IPS-18c (cell line): Measurements from ENCODE around the gene IL11.
"Not testable (repeated sequence)": the region's sequence is repeated elsewhere in the genome, so short reads cannot be mapped to it uniquely, and the experiment has no call there.

ENCODE experiments used
- H3K4me3 ChIP-seq: 2 replicates; pipeline ENCODE4 v1.7.0; 2013; ENCODE audit warnings: low read depth, mild to moderate bottlenecking, low read length, moderate library complexity; ENCODE audit not compliant: insufficient read depth
- H3K9me3 ChIP-seq: one replicate; pipeline ENCODE4 v1.6.1; 2013; ENCODE audit warnings: mild to moderate bottlenecking, low read length, moderate library complexity; ENCODE audit not compliant: control insufficient read depth, insufficient read depth

Gene IL11

DNA sequence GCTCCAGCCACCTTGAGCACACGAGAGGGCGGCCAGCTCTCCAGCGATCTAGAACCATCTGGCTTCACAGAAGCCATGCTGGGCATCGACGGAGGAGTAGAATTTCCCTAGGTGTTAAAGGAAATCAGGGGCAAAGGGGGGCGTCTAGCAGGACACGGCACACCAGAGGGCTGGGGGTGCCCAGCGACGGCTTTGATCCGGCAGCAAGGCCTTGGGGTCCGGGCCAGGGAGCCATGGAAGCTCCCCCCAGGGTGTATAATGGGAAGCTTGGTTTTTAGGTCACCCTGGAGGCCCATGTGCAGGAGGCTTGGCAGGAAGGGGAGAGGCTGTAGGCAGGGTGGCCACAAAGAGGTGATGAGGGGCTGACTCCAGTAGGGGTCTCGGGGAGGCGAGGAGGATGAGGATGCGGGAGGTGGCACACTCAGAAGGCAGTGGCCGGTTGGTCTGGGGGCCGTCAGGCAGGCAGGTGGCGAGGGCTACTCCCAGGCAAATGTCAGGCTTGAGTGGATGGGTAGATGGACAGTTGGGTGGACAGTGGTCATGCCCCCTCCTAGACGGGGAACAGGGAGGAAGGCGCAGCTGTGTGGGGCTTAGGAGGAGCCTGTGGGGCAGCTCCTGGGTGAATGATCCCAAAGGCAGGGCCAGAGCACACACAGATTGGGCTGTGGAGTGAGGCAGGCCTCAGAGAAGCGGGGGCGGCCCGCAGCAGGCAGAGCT, 25.0 kb downstream of the IL11 start:
- Histone ChIP-seq H3K4me3 (no peak overlapping the region), H3K9me3 (no peaks in the 10 kb centered on the region)

DNA sequence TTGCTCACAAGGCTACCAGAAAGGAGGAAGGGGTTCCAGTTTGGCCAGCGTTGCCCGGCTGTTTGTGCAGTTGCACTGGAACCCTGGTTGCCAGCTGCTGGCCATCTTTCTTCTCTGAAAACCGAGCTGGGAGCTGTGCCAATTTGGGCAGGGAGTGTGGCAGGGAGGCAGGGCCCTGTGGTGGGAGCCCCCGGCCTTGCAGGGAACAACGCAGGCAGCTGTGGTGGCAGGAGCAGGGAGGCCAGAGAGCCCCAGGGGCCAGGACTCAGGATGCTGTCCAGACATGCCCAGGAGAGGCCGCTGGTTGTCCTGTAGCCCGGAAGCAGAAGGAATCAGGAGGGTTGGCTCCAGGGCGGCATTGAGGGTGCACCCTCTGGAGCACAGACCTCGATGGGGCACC, 25.8 kb downstream of the IL11 start:
- no peak overlapping the region for H3K4me3 ChIP-seq
- no peaks in the 10 kb centered on the region for H3K9me3 ChIP-seq

GRCh38 chr19:55341595-55342531, 28.4 kb downstream of the IL11 start:
- no peaks in the 10 kb centered on the region for H3K9me3 ChIP-seq
- H3K4me3 ChIP-seq, result peak overlapping the region; percentile 43

DNA sequence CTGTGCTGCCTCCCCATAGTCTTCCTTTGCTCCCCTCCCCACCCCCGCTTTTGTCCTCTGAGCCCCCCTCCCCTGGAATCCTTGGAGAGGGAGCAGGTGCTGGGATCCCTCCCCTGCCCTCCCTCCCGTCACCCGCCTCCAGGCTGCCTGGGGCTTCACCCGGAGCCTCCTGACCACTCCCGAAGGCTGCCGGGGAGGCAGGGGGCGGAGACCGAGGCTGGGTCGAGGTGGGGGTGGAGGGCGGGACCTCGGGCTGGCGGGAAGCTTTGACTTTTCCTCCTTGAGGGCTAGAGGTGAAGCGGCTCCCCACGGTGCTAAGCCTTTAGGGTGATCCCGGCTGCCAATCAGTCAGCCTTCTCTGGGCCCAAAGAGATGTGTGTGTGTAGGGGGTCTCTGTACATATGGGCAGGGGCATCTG, 29.1 kb downstream of the IL11 start:
- H3K4me3 ChIP-seq, result peak overlapping the region; percentile 81
- H3K9me3 ChIP-seq, result no peaks in the 10 kb centered on the region

DNA sequence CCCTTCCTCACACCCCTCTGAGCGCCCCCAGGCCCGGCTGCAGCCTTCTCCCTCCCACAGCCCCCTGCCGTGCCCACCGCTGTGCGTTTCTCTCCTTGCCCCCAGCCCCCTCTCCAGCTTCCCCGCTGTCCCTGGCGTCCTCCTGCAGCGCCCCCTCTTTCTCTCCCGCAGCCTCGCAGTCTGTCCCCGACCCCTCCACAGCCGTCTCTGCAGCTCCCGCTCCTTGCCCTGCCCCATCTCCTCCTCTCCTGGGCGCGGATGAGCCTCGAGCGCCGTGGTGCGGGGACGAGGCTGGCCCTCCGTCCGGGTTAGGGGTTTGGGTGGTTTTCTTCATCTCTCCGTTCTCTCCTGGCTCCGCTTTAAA, 29.5 kb downstream of the IL11 start:
- H3K9me3 ChIP-seq, result no peaks in the 10 kb centered on the region
- H3K4me3 ChIP-seq, result peak overlapping the region; percentile 81

DNA sequence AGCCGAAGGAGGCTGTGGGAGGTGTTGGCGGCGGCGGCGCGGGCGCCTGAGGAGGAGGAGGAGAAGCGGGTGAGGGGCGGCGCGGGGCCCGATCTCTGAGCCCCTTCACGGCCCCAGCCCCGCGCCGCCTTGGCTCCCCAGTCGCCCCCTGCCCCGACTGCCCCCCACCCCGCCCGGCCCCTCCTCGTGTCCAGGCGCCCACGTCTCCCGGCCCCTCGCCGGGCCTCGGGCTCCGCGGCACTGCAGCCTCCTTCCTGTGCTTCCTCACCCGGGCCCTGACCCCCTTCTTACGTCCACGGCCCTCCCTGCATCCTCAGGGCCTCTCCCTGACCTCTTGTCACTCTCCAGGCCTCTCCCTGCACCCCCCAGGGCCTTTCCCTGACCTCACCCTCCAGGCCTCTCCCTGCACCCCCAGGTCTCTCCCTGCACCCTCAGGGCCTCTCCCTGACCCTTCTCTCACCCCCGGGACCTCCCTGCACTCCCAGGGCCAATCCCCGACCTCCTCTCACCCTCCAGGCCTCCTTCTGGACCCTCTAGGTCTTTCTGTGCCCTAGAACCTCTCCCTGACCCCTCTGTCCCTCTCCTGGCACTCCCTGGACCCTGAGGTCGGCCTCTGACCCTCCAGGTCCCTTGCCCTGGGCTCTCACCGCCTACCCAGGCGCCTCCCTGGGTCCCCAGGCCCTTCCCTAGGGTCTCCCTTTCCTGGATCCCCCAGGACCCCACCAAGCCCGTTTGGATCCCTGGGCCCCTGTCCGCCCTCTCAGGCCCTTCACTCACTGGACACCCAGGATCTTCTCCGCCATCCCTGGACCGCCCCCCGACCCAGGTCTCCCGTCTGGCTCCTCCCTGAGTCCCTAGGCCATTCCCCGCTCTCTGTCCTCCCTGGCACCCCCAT, 30.1 kb downstream of the IL11 start:
- peak overlapping the region; percentile 81 for H3K4me3 ChIP-seq
- no peaks in the 10 kb centered on the region for H3K9me3 ChIP-seq

DNA sequence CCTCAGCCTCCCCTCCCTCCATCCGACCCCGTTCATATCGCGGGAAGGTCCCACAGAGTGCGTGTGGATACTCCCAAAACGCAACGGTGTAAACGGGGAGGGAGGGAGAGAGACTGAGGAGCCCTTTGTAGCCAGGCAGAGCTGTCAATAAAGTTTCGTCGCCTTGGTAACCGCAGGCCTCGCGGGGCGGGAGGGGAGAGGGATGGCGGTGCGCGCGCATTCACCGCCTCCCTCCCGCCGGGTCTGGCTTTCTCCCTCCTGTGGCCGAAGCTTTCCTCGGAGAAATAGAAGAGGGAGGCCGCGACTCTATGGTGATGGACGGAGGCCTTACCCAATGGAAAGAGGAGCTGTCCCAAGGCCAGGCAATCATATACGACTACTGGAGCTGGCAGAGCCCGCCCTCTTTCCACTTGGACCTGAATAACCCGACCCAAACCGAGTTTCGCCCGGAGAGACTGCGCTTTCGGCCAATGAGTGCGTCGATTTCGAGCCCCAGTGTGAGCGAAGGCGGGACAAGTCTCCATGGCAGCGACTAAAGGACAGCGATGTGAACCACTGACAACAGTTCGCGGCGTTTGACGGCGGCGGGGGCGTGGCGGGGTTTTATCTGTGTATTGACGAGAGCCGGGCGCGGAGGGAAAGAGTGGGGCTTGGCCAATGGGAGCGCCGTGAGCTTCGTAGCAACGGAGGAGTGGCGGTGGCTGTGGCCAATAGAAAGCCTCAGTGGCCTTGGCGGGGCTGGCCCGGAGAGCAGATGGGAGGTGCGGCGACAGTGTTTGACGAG, 31.0 kb downstream of the IL11 start, which contains the start of gene KMT5C:
Gene KMT5C, plus strand, starts transcription at position 772 of the 784 bp plus-strand sequence. CDS start 2,061 bp downstream, outside the sequence.
- Histone ChIP-seq H3K9me3 (no peaks in the 10 kb centered on the region), H3K4me3 (peak within 1 kb of the TSS; percentile 81)

DNA sequence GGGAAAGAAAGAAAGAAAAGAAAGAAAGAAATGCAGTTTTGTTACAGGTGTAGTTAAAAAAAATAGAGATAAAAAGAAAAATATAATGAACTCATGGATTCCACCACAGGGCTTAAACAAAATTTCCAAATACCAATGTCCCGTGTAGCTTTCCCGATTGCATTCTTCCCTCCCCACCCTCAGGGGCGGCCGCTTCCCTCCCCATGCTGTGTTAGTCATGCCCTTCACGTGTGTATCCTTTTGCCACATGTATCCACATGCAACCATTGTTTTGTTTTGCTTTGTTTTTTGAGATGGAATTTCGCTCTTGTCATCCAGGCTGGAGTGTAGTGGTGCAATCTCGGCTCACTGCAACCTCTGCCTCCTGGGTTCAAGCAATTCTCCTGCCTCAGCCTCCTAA, 34.2 kb downstream of the IL11 start:
- Histone ChIP-seq H3K9me3 (no peaks in the 10 kb centered on the region), H3K4me3 (no peak overlapping the region)

GRCh38 chr19:55333870-55334269, 36.4 kb downstream of the IL11 start:
- Histone ChIP-seq H3K9me3 (no peaks in the 10 kb centered on the region), H3K4me3 (no peak overlapping the region)

- H3K9me3 ChIP-seq, H3K4me3 ChIP-seq: not testable (repeated sequence)
These were observed 40.5 kb downstream of the IL11 start for GRCh38 chr19:55329791-55330190.

DNA sequence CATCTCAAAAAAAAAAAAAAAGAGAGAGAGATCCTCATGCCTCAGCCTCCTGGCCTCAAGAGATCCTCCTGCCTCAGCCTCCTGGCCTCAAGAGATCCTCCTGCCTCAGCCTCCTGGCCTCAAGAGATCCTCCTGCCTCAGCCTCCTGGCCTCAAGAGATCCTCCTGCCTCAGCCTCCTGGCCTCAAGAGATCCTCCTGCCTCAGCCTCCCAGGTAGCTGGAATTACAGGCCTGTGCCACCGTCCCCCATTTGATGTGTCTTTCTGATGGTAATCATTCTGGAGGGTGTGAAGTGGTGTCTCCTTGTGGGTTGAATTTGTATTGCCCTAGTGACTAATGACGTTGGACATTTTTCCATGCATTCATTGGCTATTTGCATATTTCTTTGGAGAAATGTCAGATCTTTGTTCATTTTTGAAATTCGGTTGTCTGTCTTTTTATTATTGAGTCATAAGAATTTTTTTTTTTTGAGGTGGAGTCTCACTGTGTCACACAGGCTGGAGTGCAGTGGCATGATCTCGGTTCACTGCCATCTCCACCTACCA, 41.4 kb downstream of the IL11 start:
- H3K9me3 ChIP-seq, H3K4me3 ChIP-seq: not testable (repeated sequence)

DNA sequence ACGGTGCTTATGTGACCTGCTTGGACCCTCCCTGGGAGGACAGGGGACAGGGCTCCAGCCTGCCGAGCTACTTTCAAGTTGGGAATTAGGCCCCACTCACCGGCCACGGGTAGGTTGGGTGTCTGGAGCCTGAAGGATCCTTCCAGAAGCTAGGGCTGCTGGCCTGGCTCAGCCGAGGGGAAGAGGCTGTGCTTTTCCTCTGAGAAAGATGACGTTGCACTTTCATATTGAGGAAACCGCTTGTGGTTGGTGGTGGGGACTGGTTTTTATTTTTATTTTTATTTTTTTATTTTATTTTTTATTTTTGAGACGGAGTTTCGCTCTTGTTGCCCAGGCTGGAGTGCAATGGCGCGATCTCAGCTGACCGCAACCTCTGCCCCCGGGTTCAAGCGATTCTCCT, 45.1 kb downstream of the IL11 start, which contains the start of gene TMEM150B:
Gene TMEM150B, minus strand, starts transcription at position 170 of the 400 bp plus-strand sequence. CDS start 4,305 bp downstream, outside the sequence.
- Histone ChIP-seq H3K9me3 (no peaks in the 10 kb centered on the region), H3K4me3 (no peak within 1 kb of the TSS)

DNA sequence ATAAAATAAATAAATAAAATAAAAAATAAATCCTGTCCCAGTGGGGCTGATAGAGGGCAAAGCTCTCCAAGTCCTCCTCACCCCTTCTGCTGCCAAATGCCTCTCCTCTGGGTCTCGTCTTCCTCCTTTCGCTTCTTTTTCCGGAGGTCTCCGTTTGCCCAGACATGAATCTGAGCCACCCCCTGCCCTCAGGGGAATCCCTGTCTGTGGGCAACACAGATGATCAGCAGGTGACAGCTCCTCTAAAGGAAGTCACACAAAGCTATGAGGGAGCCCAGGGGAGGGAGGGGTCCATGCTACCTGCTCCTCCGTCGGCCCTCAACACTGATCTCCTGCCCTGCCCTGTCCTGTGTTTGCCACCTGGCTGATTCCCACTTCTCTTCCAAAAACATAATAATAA, 45.6 kb downstream of the IL11 start:
- Histone ChIP-seq H3K9me3 (no peaks in the 10 kb centered on the region), H3K4me3 (no peak overlapping the region)

DNA sequence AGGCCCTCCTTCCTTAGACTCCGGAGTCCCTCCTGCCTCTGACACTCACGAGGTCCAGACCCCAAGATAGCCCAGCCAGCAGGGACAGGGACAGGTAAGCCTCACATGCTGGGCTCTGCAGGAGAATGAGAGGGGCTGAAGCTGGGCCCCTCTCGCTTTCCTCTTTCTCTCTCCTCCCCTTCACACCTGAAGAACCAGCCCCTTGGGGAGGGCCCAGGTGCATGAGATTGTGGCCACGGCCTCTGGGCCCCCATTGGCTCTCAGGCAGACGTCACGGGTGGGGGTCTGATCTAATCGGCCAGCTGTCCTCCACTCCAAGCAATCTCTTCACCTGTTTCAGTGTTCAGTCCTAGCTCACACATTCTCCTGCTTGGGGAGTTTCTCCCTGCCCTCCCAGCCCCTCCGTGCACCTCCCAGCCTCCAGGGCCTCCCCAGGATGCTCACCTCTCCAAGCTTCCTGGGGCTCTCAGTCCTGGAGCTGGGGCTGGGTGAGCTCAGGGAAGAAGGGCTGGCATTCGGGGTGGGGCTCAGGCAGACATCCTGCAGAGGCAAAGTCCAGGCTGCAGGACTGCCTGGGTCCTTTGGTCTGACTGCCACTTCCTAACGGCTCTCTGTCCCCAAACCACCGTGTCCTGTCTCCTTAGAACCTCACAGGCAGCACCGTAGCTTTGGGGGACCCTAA, 47.9 kb downstream of the IL11 start:
- no peak overlapping the region for H3K4me3 ChIP-seq
- H3K9me3 ChIP-seq, result no peaks in the 10 kb centered on the region

DNA sequence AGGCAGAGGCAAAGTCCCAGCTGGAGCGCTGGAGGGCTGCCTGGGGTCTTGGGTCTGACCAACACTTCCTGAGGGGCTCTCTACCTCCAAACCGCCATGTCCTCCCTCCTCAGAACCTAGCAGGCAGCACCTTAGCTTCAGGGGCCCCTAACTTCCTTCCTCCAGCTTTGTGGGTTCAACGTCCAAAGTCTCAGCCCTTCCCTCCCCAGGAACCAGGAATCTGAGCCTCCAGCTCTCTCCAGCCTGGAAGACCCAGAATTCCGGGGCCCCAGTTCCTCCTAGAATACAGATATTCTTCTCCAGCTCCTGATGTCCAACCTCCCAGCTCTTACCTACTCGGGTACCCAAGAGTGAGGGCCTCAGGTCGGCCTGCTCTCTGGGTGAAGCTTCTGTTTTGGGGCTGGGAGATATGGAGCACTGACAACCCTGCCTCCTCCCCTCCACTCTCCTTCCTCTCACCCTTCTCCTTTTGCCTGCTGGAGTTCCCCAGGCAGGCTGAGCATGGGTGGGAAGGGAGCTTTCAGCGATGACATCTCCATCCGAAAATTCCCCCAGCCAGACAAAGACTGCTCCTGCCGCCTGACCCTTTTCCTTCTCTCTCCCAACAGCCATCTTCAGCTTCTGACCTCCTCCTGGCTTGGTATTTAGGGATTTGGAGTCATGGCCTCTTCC, 48.7 kb downstream of the IL11 start:
- Histone ChIP-seq H3K4me3 (no peak overlapping the region), H3K9me3 (no peaks in the 10 kb centered on the region)
